K562 (cell line): Measurements from ENCODE around the gene ARSA. TPM values are rescaled to one million over a fixed set of nuclear protein-coding genes. Genes with fewer than 3 reads are reported as not detected.

Experiments used
- CBX3 ChIP-seq, 2 experiments: IDR thresholded peaks; 1 replicate in 1 of 2; 2 replicates in 1 of 2; pipeline ENCODE4 v1.6.1; 2012; ENCODE audit warnings: inconsistent platforms in 2 of 2, low read length in 2 of 2, borderline replicate concordance in 1 of 2, control low read depth in 1 of 2
- CBX5 ChIP-seq: IDR thresholded peaks from 2 replicates; pipeline ENCODE4 v1.6.1; 2014; ENCODE audit warnings: low read depth, borderline replicate concordance
- DPF2 ChIP-seq: fragments of 450-650 bp; IDR thresholded peaks from 2 replicates; pipeline ENCODE4 v1.6.1; 2016
- KAT8 ChIP-seq: fragments of 450-650 bp; IDR thresholded peaks from 2 replicates; pipeline ENCODE4 v1.6.1; 2016; ENCODE audit warnings: low read depth, mild to moderate bottlenecking
- MCM3 ChIP-seq: fragments of 450-650 bp; IDR thresholded peaks from 2 replicates; pipeline ENCODE4 v1.6.1; 2016
- MIER1 ChIP-seq: fragments of 450-650 bp; IDR thresholded peaks from 2 replicates; pipeline ENCODE4 v1.6.1; 2016; ENCODE audit warnings: antibody characterized with exemption, mild to moderate bottlenecking, low read depth
- PHF20 ChIP-seq: fragments of 450-650 bp; IDR thresholded peaks from 2 replicates; pipeline ENCODE4 v1.6.1; 2018; ENCODE audit not compliant: partially characterized antibody
- RFX7 ChIP-seq: fragments of 250-450 bp; sonication (Bioruptor Pico); IDR thresholded peaks from 2 replicates; pipeline ENCODE4 v1.5.1; 2021; ENCODE audit warnings: mild to moderate bottlenecking
- polyA plus RNA-seq, 8 experiments: library from polyadenylated mRNA; depleted of rRNA in 4 of 8; stranded (reverse) in 5 of 8; unstranded in 3 of 8; fragments of >200 nt; fragmentation: Nextera tagmentation in 2 of 8; fragmentation: Illumina TruSeq in 1 of 8; extraction: Ambion mirVana in 2 of 8; extraction: Trizol in 1 of 8; gene quantifications; 2 replicates each; pipeline versions ENCODE4 v1.2.1 to v1.2.3, GENCODE V29; 2011 to 2014; ENCODE audit warnings: inconsistent platforms in 1 of 8, missing spikeins in 1 of 8
- total RNA-seq, 7 experiments: library from RNA; depleted of rRNA in 6 of 7; stranded (reverse); fragments of >200 nt in 6 of 7; fragmentation: Illumina TruSeq in 2 of 7; extraction: Trizol in 2 of 7; gene quantifications; 2 replicates each; pipeline versions ENCODE4 v1.2.1 to v1.2.3, GENCODE V29; 2011 to 2021; ENCODE audit warnings: low replicate concordance in 1 of 7
- TF ChIP-seq, protein P1 (sequence below), 2 experiments: fragments of 450-650 bp in 1 of 2; sonication (generic) in 1 of 2; formaldehyde crosslinking in 1 of 2; IDR thresholded peaks; 2 replicates each; pipeline versions ENCODE4 v1.7.1 to v1.9.0; 2016 to 2022; ENCODE audit warnings: inconsistent platforms in 1 of 2, mild to moderate bottlenecking in 1 of 2, missing genetic modification reagents in 1 of 2
- TF ChIP-seq, protein P2 (sequence below): fragments of 250-450 bp; sonication (Bioruptor Pico); IDR thresholded peaks from 2 replicates; pipeline ENCODE4 v1.5.0; 2021
- TF ChIP-seq, protein P3 (sequence below): fragments of 450-650 bp; IDR thresholded peaks from 2 replicates; pipeline ENCODE4 v1.6.1; 2016; ENCODE audit warnings: borderline replicate concordance
- TF ChIP-seq, protein P4 (sequence below): fragments of 250-450 bp; sonication (Bioruptor Pico); IDR thresholded peaks from 2 replicates; pipeline ENCODE4 v1.8.0; 2021; ENCODE audit warnings: moderate library complexity, mild to moderate bottlenecking, inconsistent platforms
- TF ChIP-seq, protein P5 (sequence below): sonication (generic); formaldehyde crosslinking; IDR thresholded peaks from 2 replicates; pipeline ENCODE4 v1.9.0; 2022; ENCODE audit warnings: mild to moderate bottlenecking, missing genetic modification reagents

Gene ARSA
- total and polyA plus RNA-seq, 9 of the 15 experiments (the other 6 are each of a cell fraction or from before 2014, with no cell fraction given), result 0.32 to 10.9 (median 1.8) TPM; not detected in 1

DNA sequence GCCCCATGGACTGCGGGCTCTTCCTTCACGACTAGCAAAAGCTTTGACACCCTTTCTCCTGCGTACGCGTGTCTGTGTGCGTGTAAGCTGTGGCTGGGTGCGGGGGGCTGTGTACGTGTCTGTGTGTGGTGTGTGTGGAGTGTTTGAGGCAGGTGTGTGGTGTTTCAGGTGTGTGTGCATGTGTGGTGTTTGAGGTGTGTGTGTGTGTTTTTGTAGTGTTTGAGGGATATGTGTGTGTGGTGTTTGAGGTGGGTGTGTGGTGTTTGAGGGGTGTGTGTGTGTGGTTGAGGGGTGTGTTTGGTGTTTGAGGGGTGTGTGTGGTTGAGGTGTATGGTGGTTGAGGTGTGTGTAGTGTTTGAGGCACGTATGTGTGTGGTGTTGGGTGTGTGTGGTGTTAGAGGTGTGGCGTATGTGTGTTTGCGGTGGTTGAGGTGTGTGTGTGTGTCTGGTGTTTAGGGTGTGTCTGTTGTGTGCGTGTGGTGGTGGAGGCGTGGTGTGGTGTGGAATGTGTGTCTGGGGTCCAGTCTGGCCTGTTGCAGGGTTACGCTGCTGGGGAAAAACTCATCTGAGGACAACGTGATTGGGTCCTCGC is 687 bp upstream of the ARSA start (continued):
- TF ChIP-seq, protein P1, sequence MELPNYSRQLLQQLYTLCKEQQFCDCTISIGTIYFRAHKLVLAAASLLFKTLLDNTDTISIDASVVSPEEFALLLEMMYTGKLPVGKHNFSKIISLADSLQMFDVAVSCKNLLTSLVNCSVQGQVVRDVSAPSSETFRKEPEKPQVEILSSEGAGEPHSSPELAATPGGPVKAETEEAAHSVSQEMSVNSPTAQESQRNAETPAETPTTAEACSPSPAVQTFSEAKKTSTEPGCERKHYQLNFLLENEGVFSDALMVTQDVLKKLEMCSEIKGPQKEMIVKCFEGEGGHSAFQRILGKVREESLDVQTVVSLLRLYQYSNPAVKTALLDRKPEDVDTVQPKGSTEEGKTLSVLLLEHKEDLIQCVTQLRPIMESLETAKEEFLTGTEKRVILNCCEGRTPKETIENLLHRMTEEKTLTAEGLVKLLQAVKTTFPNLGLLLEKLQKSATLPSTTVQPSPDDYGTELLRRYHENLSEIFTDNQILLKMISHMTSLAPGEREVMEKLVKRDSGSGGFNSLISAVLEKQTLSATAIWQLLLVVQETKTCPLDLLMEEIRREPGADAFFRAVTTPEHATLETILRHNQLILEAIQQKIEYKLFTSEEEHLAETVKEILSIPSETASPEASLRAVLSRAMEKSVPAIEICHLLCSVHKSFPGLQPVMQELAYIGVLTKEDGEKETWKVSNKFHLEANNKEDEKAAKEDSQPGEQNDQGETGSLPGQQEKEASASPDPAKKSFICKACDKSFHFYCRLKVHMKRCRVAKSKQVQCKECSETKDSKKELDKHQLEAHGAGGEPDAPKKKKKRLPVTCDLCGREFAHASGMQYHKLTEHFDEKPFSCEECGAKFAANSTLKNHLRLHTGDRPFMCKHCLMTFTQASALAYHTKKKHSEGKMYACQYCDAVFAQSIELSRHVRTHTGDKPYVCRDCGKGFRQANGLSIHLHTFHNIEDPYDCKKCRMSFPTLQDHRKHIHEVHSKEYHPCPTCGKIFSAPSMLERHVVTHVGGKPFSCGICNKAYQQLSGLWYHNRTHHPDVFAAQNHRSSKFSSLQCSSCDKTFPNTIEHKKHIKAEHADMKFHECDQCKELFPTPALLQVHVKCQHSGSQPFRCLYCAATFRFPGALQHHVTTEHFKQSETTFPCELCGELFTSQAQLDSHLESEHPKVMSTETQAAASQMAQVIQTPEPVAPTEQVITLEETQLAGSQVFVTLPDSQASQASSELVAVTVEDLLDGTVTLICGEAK (IDR thresholded peaks at IDR 0.05), result peak; percentile 70
- TF ChIP-seq, protein P1 (CRISPR knock-in tag; IDR thresholded peaks at IDR 0.05), result no peak
- TF ChIP-seq KAT8, result no peak
- peak; percentile 54; the same call in 1 of the 2 replicates for TF ChIP-seq MCM3
- TF ChIP-seq, protein P2, sequence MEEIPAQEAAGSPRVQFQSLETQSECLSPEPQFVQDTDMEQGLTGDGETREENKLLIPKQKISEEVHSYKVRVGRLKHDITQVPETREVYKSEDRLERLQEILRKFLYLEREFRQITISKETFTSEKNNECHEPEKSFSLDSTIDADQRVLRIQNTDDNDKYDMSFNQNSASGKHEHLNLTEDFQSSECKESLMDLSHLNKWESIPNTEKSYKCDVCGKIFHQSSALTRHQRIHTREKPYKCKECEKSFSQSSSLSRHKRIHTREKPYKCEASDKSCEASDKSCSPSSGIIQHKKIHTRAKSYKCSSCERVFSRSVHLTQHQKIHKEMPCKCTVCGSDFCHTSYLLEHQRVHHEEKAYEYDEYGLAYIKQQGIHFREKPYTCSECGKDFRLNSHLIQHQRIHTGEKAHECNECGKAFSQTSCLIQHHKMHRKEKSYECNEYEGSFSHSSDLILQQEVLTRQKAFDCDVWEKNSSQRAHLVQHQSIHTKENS (CRISPR knock-in tag), result no peak
- TF ChIP-seq MIER1, result 0 out of 2 replicates have a peak, but pooled peaks have one; percentile 56
- TF ChIP-seq, protein P3, sequence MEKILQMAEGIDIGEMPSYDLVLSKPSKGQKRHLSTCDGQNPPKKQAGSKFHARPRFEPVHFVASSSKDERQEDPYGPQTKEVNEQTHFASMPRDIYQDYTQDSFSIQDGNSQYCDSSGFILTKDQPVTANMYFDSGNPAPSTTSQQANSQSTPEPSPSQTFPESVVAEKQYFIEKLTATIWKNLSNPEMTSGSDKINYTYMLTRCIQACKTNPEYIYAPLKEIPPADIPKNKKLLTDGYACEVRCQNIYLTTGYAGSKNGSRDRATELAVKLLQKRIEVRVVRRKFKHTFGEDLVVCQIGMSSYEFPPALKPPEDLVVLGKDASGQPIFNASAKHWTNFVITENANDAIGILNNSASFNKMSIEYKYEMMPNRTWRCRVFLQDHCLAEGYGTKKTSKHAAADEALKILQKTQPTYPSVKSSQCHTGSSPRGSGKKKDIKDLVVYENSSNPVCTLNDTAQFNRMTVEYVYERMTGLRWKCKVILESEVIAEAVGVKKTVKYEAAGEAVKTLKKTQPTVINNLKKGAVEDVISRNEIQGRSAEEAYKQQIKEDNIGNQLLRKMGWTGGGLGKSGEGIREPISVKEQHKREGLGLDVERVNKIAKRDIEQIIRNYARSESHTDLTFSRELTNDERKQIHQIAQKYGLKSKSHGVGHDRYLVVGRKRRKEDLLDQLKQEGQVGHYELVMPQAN, result peak; percentile 27
- TF ChIP-seq RFX7 (CRISPR knock-in tag), result no peak
- no peak for TF ChIP-seq CBX5
- no peak for TF ChIP-seq CBX3 (IDR thresholded peaks at IDR 0.05; ENCODE audit: borderline replicate concordance in 1 of 2, low read length in 2 of 2)
- TF ChIP-seq, protein P4, sequence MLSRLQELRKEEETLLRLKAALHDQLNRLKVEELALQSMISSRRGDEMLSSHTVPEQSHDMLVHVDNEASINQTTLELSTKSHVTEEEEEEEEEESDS, result no peak
- TF ChIP-seq DPF2, result peak; percentile 27; the same call in 1 of the 2 replicates
- TF ChIP-seq, protein P5, sequence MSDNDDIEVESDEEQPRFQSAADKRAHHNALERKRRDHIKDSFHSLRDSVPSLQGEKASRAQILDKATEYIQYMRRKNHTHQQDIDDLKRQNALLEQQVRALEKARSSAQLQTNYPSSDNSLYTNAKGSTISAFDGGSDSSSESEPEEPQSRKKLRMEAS (CRISPR knock-in tag), result peak; percentile 32; the same call in 1 of the 2 replicates
- peak; percentile 30 for TF ChIP-seq PHF20
